PC-3 (cell line): ENCODE data around the gene MUC20. TPM values are rescaled to one million over a fixed set of nuclear protein-coding genes. Genes with fewer than 3 reads are reported as not detected.

Experiments
- ATAC-seq: fragments of 200-7000 bp; cut with Tn5 transposase; 2 replicates; pipeline ENCODE4 v1.9.1; 2020; ENCODE audit warnings: mild to moderate bottlenecking, moderate library complexity
- BruUV-seq: library from RNA; stranded (reverse); fragments of 400-500 nt; replicated peaks from 2 replicates; lab custom pipeline; 2021; lab: Mats Ljungman, UMichigan
- CTCF ChIA-PET: fragments of 300-600 bp; sonication (Branson Sonifier 250); formaldehyde crosslinking; loops from one replicate; lab custom pipeline; 2022; ENCODE audit warnings: antibody characterized with exemption; lab: Charles Lee
- POLR2A ChIA-PET: fragments of 300-600 bp; sonication (Branson Sonifier 250); formaldehyde crosslinking; loops from one replicate; lab custom pipeline; 2022; ENCODE audit warnings: antibody characterized with exemption; ENCODE audit not compliant: unreplicated experiment; lab: Charles Lee
- DNase-seq: peaks from one replicate; pipeline ENCODE4 v3.0.0-alpha.2; 2015
- H2AFZ ChIP-seq: fragments of 300-600 bp; sonication (generic); 2 replicates; pipeline ENCODE4 v1.6.0; 2016; ENCODE audit warnings: antibody characterized with exemption, low read length
- H3F3A ChIP-seq: fragments of 300-600 bp; sonication (generic); one replicate; pipeline ENCODE4 v1.6.0; 2017; ENCODE audit warnings: antibody characterized with exemption, low read length, control low read depth, mild to moderate bottlenecking; ENCODE audit not compliant: unreplicated experiment
- H3K27ac ChIP-seq: fragments of 300-600 bp; sonication (generic); 2 replicates; pipeline ENCODE4 v1.5.1; 2016; ENCODE audit warnings: mild to moderate bottlenecking, low read length
- H3K27me3 ChIP-seq: fragments of 300-600 bp; sonication (generic); 2 replicates; pipeline ENCODE4 v1.6.1; 2016; ENCODE audit warnings: low read length, mixed read lengths
- H3K36me3 ChIP-seq: fragments of 300-600 bp; sonication (generic); 2 replicates; pipeline ENCODE4 v1.6.1; 2016; ENCODE audit warnings: low read depth, mixed run types, low read length, mixed read lengths
- H3K4me1 ChIP-seq: fragments of 300-600 bp; sonication (generic); 2 replicates; pipeline ENCODE4 v1.5.1; 2016; ENCODE audit warnings: low read length; ENCODE audit not compliant: insufficient read depth
- H3K4me2 ChIP-seq: fragments of 300-600 bp; sonication (generic); 2 replicates; pipeline ENCODE4 v1.6.0; 2016; ENCODE audit warnings: low read length
- H3K4me3 ChIP-seq: fragments of 300-600 bp; sonication (generic); 2 replicates; pipeline ENCODE4 v1.5.1; 2016; ENCODE audit warnings: mild to moderate bottlenecking, low read length, mixed read lengths
- H3K79me2 ChIP-seq: fragments of 300-600 bp; sonication (generic); 2 replicates; pipeline ENCODE4 v1.6.1; 2017; ENCODE audit warnings: low read length, mixed read lengths
- H3K9ac ChIP-seq: fragments of 300-600 bp; sonication (generic); 2 replicates; pipeline ENCODE4 v1.6.0; 2016; ENCODE audit warnings: mild to moderate bottlenecking, low read length
- H3K9me2 ChIP-seq: fragments of 300-600 bp; sonication (generic); replicated peaks from 2 replicates; pipeline ENCODE4 v1.6.1; 2016; ENCODE audit warnings: mixed run types, low read length, mixed read lengths
- H3K9me3 ChIP-seq: fragments of 300-600 bp; sonication (generic); 2 replicates; pipeline ENCODE4 v1.6.1; 2016; ENCODE audit warnings: low read length, mixed read lengths
- H4K20me1 ChIP-seq: fragments of 300-600 bp; sonication (generic); 2 replicates; pipeline ENCODE4 v1.6.1; 2016; ENCODE audit warnings: low read length, mixed read lengths
- CTCF ChIP-seq: fragments of 300-600 bp; sonication (generic); conservative IDR thresholded peaks from 2 replicates; pipeline ENCODE4 v1.5.1; 2017; ENCODE audit warnings: antibody characterized with exemption, low read depth, mild to moderate bottlenecking, low read length
- EZH2 ChIP-seq: fragments of 300-600 bp; sonication (generic); IDR thresholded peaks from one replicate; pipeline ENCODE4 v1.6.1; 2017; ENCODE audit warnings: antibody characterized with exemption, mild to moderate bottlenecking, low read length; ENCODE audit not compliant: unreplicated experiment
- EZH2phosphoT487 ChIP-seq: fragments of 300-600 bp; sonication (generic); IDR thresholded peaks from 2 replicates; pipeline ENCODE4 v1.6.1; 2018; ENCODE audit warnings: mild to moderate bottlenecking, antibody characterized with exemption, low read length, borderline replicate concordance
- intact Hi-C: fragments of 100-400 bp; cut with micrococcal nuclease; formaldehyde crosslinking; loops from 2 replicates; pipeline ENCODE4 v1.9.0; 2023
- total RNA-seq: library from RNA; depleted of rRNA; stranded (reverse); fragments of >200 nt; gene quantifications from 2 replicates; pipeline ENCODE4 v1.2.3, GENCODE V29; 2014

MUC20 gene
- total RNA-seq, 1 experiment from 2014 or later = 0.69 TPM

- intact Hi-C loops = no loop called here
- ATAC-seq (no peak), DNase-seq (no peak)
- no peaks in the 10 kb centered on the region for H3F3A ChIP-seq
- no peaks in the 10 kb centered on the region for H3K27me3 ChIP-seq
- H3K9ac ChIP-seq = no peak overlapping the region
- no peaks in the 10 kb centered on the region for H3K9me2 ChIP-seq
- POLR2A ChIA-PET = no interaction called here
- no TSS peak for BruUV-seq
- no peak overlapping the region for H2AFZ ChIP-seq
- no peak overlapping the region for H3K4me3 ChIP-seq
- CTCF ChIA-PET = no interaction called here
- H3K4me2 ChIP-seq = no peak overlapping the region
- no peaks in the 10 kb centered on the region for H3K9me3 ChIP-seq
- H3K27ac ChIP-seq = no peak overlapping the region
- H4K20me1 ChIP-seq = no peaks in the 10 kb centered on the region
- peaks cover 4% of the 10 kb centered on the region; the same call in 1 of the 2 replicates for H3K36me3 ChIP-seq
- peaks cover 11% of the 10 kb centered on the region; the same call in 1 of the 2 replicates for H3K4me1 ChIP-seq
- no peak for TF ChIP-seq CTCF
- no peak for TF ChIP-seq EZH2phosphoT487
- no peak for TF ChIP-seq EZH2
- no peaks in the 10 kb centered on the region for H3K79me2 ChIP-seq
Observed at GRCh38 chr3:195696632-195697278, 24.0 kb upstream of the MUC20 start.

GRCh38 chr3:195697582-195698324 lies 23.0 kb upstream of the MUC20 start:
- Histone ChIP-seq H3K9ac (no peak overlapping the region), H3K36me3 (peaks cover 4% of the 10 kb centered on the region; the same call in 1 of the 2 replicates), H3K9me2 (no peaks in the 10 kb centered on the region), H3K4me1 (peaks cover 11% of the 10 kb centered on the region; the same call in 1 of the 2 replicates), H3F3A (no peaks in the 10 kb centered on the region), H3K4me3 (no peak overlapping the region), H3K9me3 (no peaks in the 10 kb centered on the region), H4K20me1 (no peaks in the 10 kb centered on the region), H3K27ac (no peak overlapping the region), H3K4me2 (no peak overlapping the region), H3K27me3 (no peaks in the 10 kb centered on the region), H2AFZ (no peak overlapping the region), H3K79me2 (no peaks in the 10 kb centered on the region)
- BruUV-seq = no TSS peak
- ChIA-PET POLR2A (no interaction called here), CTCF (no interaction called here)
- DNase-seq = peak; percentile 55
- TF ChIP-seq CTCF (no peak), EZH2 (no peak), EZH2phosphoT487 (no peak)
- intact Hi-C loops = no loop called here
- ATAC-seq = peak; percentile 53

- Histone ChIP-seq H3K9me2 (no peaks in the 10 kb centered on the region), H3F3A (no peaks in the 10 kb centered on the region), H3K4me3 (no peak overlapping the region), H3K9ac (no peak overlapping the region), H2AFZ (no peak overlapping the region), H3K4me1 (peaks cover 11% of the 10 kb centered on the region; the same call in 1 of the 2 replicates), H3K27me3 (no peaks in the 10 kb centered on the region), H3K27ac (no peak overlapping the region), H3K36me3 (peaks cover 4% of the 10 kb centered on the region; the same call in 1 of the 2 replicates), H3K79me2 (no peaks in the 10 kb centered on the region), H4K20me1 (no peaks in the 10 kb centered on the region), H3K9me3 (no peaks in the 10 kb centered on the region), H3K4me2 (no peak overlapping the region)
- no peak for DNase-seq
- TF ChIP-seq CTCF (no peak), EZH2phosphoT487 (no peak), EZH2 (no peak)
- POLR2A ChIA-PET = no interaction called here
- intact Hi-C loops = no loop called here
- CTCF ChIA-PET = no interaction called here
- no TSS peak for BruUV-seq
- ATAC-seq = no peak
Observed at GRCh38 chr3:195698325-195698646, 22.5 kb upstream of the MUC20 start.
